ENCODE results near the gene PLD6. TPM values are rescaled to one million over a fixed set of nuclear protein-coding genes. Genes with fewer than 3 reads are reported as not detected.

The PLD6 gene
- total RNA-seq, 1 experiment from 2014 or later = 15.5 TPM

GRCh38 chr17:17189559-17189958 lies 16.6 kb downstream of the PLD6 start:
- DNase-seq (ENCODE audit: low spot score) = no peak
- CTCF ChIA-PET = no interaction called here
- no peak overlapping the region for H3K4me3 ChIP-seq (ENCODE audit: low read depth, low read length, poor library complexity, severe bottlenecking)
- intact Hi-C loops (cut with micrococcal nuclease; ENCODE audit: unreplicated experiment) = no loop called here
- no peaks in the 10 kb centered on the region for H3K4me1 ChIP-seq (ENCODE audit: insufficient read depth, low read length, poor library complexity, severe bottlenecking)
- BruUV-seq (replicated peaks) = no TSS peak
- H3K36me3 ChIP-seq (ENCODE audit: insufficient read depth, low read length, poor library complexity, severe bottlenecking) = peaks cover 6% of the 10 kb centered on the region
- no peak overlapping the region for H3K27ac ChIP-seq (ENCODE audit: low read depth, low read length, poor library complexity, severe bottlenecking)
- TF ChIP-seq EZH2 (IDR thresholded peaks at IDR 0.05; ENCODE audit: borderline replicate concordance, low read depth, low read length, poor library complexity, severe bottlenecking) (no peak), CTCF (conservative IDR thresholded peaks at IDR 0.05; ENCODE audit: low read depth, low read length) (no peak)
- no peaks in the 10 kb centered on the region for H3K9me3 ChIP-seq (ENCODE audit: low read depth, low read length, poor library complexity, severe bottlenecking)
- H3K27me3 ChIP-seq (replicated peaks; ENCODE audit: insufficient read depth, low read depth, low read length, poor library complexity) = no peaks in the 10 kb centered on the region
- POLR2A ChIA-PET (ENCODE audit: low non-redundant PET) = no interaction called here

GRCh38 chr17:17188586-17188985 lies 17.5 kb downstream of the PLD6 start:
- H3K4me3 ChIP-seq (ENCODE audit: low read depth, low read length, poor library complexity, severe bottlenecking) = no peak overlapping the region
- intact Hi-C loops (cut with micrococcal nuclease; ENCODE audit: unreplicated experiment) = no loop called here
- H3K4me1 ChIP-seq (ENCODE audit: insufficient read depth, low read length, poor library complexity, severe bottlenecking) = no peaks in the 10 kb centered on the region
- H3K36me3 ChIP-seq (ENCODE audit: insufficient read depth, low read length, poor library complexity, severe bottlenecking) = peaks cover 16% of the 10 kb centered on the region
- CTCF ChIA-PET = interaction anchor here (0.6 kb wide), 1 partner anchor 197 kb away, joined by 4 read pairs; no protein-coding TSS in a partner anchor
- H3K27me3 ChIP-seq (replicated peaks; ENCODE audit: insufficient read depth, low read depth, low read length, poor library complexity) = no peaks in the 10 kb centered on the region
- POLR2A ChIA-PET (ENCODE audit: low non-redundant PET) = no interaction called here
- BruUV-seq (replicated peaks) = no TSS peak
- H3K27ac ChIP-seq (ENCODE audit: low read depth, low read length, poor library complexity, severe bottlenecking) = no peak overlapping the region
- TF ChIP-seq EZH2 (IDR thresholded peaks at IDR 0.05; ENCODE audit: borderline replicate concordance, low read depth, low read length, poor library complexity, severe bottlenecking) = no peak
- no peak for TF ChIP-seq CTCF (conservative IDR thresholded peaks at IDR 0.05; ENCODE audit: low read depth, low read length)
- DNase-seq (ENCODE audit: low spot score) = no peak
- no peaks in the 10 kb centered on the region for H3K9me3 ChIP-seq (ENCODE audit: low read depth, low read length, poor library complexity, severe bottlenecking)

GRCh38 chr17:17186551-17187505 lies 19.3 kb downstream of the PLD6 start:
- Histone ChIP-seq H3K9me3 (ENCODE audit: low read depth, low read length, poor library complexity, severe bottlenecking) (no peaks in the 10 kb centered on the region), H3K27ac (ENCODE audit: low read depth, low read length, poor library complexity, severe bottlenecking) (no peak overlapping the region), H3K27me3 (replicated peaks; ENCODE audit: insufficient read depth, low read depth, low read length, poor library complexity) (no peaks in the 10 kb centered on the region), H3K36me3 (ENCODE audit: insufficient read depth, low read length, poor library complexity, severe bottlenecking) (peaks cover 30% of the 10 kb centered on the region), H3K4me3 (ENCODE audit: low read depth, low read length, poor library complexity, severe bottlenecking) (no peak overlapping the region), H3K4me1 (ENCODE audit: insufficient read depth, low read length, poor library complexity, severe bottlenecking) (no peaks in the 10 kb centered on the region)
- no peak for TF ChIP-seq EZH2 (IDR thresholded peaks at IDR 0.05; ENCODE audit: borderline replicate concordance, low read depth, low read length, poor library complexity, severe bottlenecking)
- TF ChIP-seq CTCF (conservative IDR thresholded peaks at IDR 0.05; ENCODE audit: low read depth, low read length) = no peak
- no peak for DNase-seq (ENCODE audit: low spot score)
- CTCF ChIA-PET = no interaction called here
- POLR2A ChIA-PET (ENCODE audit: low non-redundant PET) = no interaction called here
- BruUV-seq (replicated peaks) = no TSS peak
- intact Hi-C loops (cut with micrococcal nuclease; ENCODE audit: unreplicated experiment) = no loop called here
